Measurements from ENCODE around the gene EAF2. TPM values are rescaled to one million over a fixed set of nuclear protein-coding genes. Genes with fewer than 3 reads are reported as not detected.

EAF2 gene
- total RNA-seq (1 to 10 TPM; 4.4 to 7.1 (median 5.3) TPM), polyA plus RNA-seq (6.0 TPM)
- long read RNA-seq, donor 1, partial matches to known transcripts, result 1 of 6 reads
- long read RNA-seq, donor 1, other reads (novel, unspliced or antisense), result 4 of 6 reads
- long read RNA-seq, donor 2, partial matches to known transcripts, result 0 of 2 reads
- long read RNA-seq, donor 2, other reads (novel, unspliced or antisense), result 0 of 2 reads
- long read RNA-seq, donor 3, partial matches to known transcripts, result 0 of 3 reads
- long read RNA-seq, donor 3, other reads (novel, unspliced or antisense), result 3 of 3 reads
- long read RNA-seq, donor 4, partial matches to known transcripts, result 0 of 2 reads
- long read RNA-seq, donor 4, other reads (novel, unspliced or antisense), result 2 of 2 reads

- peak within 1 kb of the TSS; percentile 49 for H3K27ac ChIP-seq (ENCODE audit: low read length)
- H3K4me1 ChIP-seq (ENCODE audit: control insufficient read depth, insufficient read depth, low read length), result no peaks in the 10 kb centered on the region
- no peaks in the 10 kb centered on the region for H3K27me3 ChIP-seq (ENCODE audit: control insufficient read depth, insufficient read depth)
- intact Hi-C loops (cut with DNase I), result no loop called here
- under 1% methylated on average over 54 of the region's 54 CpGs for WGBS
- ATAC-seq (peak; percentile 100), DNase-seq (peak; percentile 95 to 99 (median 98))
- peak within 1 kb of the TSS; percentile 71 for H3K4me3 ChIP-seq (ENCODE audit: low read length)
- H3K9me3 ChIP-seq (ENCODE audit: control insufficient read depth, low read length), result no peaks in the 10 kb centered on the region
Measured at GRCh38 chr3:121834671-121835464, at the start of gene EAF2, which contains the start of gene IQCB1. Gene EAF2, plus strand, starts transcription at chr3:121835209. Its CDS starts 77 bp downstream, at chr3:121835286. Gene IQCB1, minus strand, starts transcription at chr3:121835060. Its CDS starts 6,100 bp downstream, at chr3:121828960.

GRCh38 chr3:121786485-121786884, 48.5 kb upstream of the EAF2 start:
- intact Hi-C loops (cut with DNase I), result no loop called here
- Histone ChIP-seq H3K27ac (ENCODE audit: low read length) (no peak overlapping the region), H3K9me3 (ENCODE audit: control insufficient read depth, low read length) (no peaks in the 10 kb centered on the region), H3K4me1 (ENCODE audit: control insufficient read depth, insufficient read depth, low read length) (no peaks in the 10 kb centered on the region), H3K27me3 (ENCODE audit: control insufficient read depth, insufficient read depth) (no peaks in the 10 kb centered on the region), H3K4me3 (ENCODE audit: low read length) (no peak overlapping the region)
- 30% methylated on average over 2 of the region's 2 CpGs for whole genome bisulfite sequencing
- ATAC-seq, result peak; percentile 64 to 79
- DNase-seq, result no peak

- no peak overlapping the region for H3K4me3 ChIP-seq (ENCODE audit: low read length)
- DNase-seq (no peak), ATAC-seq (no peak)
- no peaks in the 10 kb centered on the region for H3K27me3 ChIP-seq (ENCODE audit: control insufficient read depth, insufficient read depth)
- no peaks in the 10 kb centered on the region for H3K9me3 ChIP-seq (ENCODE audit: control insufficient read depth, low read length)
- no peak overlapping the region for H3K27ac ChIP-seq (ENCODE audit: low read length)
- H3K4me1 ChIP-seq (ENCODE audit: control insufficient read depth, insufficient read depth, low read length), result no peaks in the 10 kb centered on the region
- intact Hi-C loops (cut with DNase I), result no loop called here
- WGBS, result 89% methylated on average over 3 of the region's 3 CpGs
Measured at GRCh38 chr3:121793078-121793477, 41.9 kb upstream of the EAF2 start.

- no peak overlapping the region for H3K4me3 ChIP-seq (ENCODE audit: low read length)
- H3K9me3 ChIP-seq (ENCODE audit: control insufficient read depth, low read length), result no peaks in the 10 kb centered on the region
- no peaks in the 10 kb centered on the region for H3K4me1 ChIP-seq (ENCODE audit: control insufficient read depth, insufficient read depth, low read length)
- DNase-seq, result no peak
- 86% methylated on average over 2 of the region's 2 CpGs for WGBS
- intact Hi-C loops (cut with DNase I), result no loop called here
- ATAC-seq, result no peak
- H3K27me3 ChIP-seq (ENCODE audit: control insufficient read depth, insufficient read depth), result no peaks in the 10 kb centered on the region
- H3K27ac ChIP-seq (ENCODE audit: low read length), result no peak overlapping the region
Measured at GRCh38 chr3:121794264-121794983, 40.6 kb upstream of the EAF2 start.

- intact Hi-C loops (cut with DNase I), result no loop called here
- ATAC-seq (no peak), DNase-seq (no peak)
- 40% methylated on average over 1 of the region's 1 CpG for WGBS
- Histone ChIP-seq H3K9me3 (ENCODE audit: control insufficient read depth, low read length) (no peaks in the 10 kb centered on the region), H3K4me3 (ENCODE audit: low read length) (no peak overlapping the region), H3K4me1 (ENCODE audit: control insufficient read depth, insufficient read depth, low read length) (no peaks in the 10 kb centered on the region), H3K27me3 (ENCODE audit: control insufficient read depth, insufficient read depth) (no peaks in the 10 kb centered on the region), H3K27ac (ENCODE audit: low read length) (no peak overlapping the region)
Measured at GRCh38 chr3:121796970-121797369, 38.0 kb upstream of the EAF2 start.

GRCh38 chr3:121800906-121801305, 34.1 kb upstream of the EAF2 start:
- H3K27ac ChIP-seq (ENCODE audit: low read length), result no peak overlapping the region
- ATAC-seq, result no peak
- H3K27me3 ChIP-seq (ENCODE audit: control insufficient read depth, insufficient read depth), result no peaks in the 10 kb centered on the region
- DNase-seq, result no peak
- H3K9me3 ChIP-seq (ENCODE audit: control insufficient read depth, low read length), result no peaks in the 10 kb centered on the region
- no peak overlapping the region for H3K4me3 ChIP-seq (ENCODE audit: low read length)
- intact Hi-C loops (cut with DNase I), result no loop called here
- H3K4me1 ChIP-seq (ENCODE audit: control insufficient read depth, insufficient read depth, low read length), result no peaks in the 10 kb centered on the region

GRCh38 chr3:121803771-121804320, 31.2 kb upstream of the EAF2 start:
- Histone ChIP-seq H3K27ac (ENCODE audit: low read length) (no peak overlapping the region), H3K4me1 (ENCODE audit: control insufficient read depth, insufficient read depth, low read length) (no peaks in the 10 kb centered on the region), H3K4me3 (ENCODE audit: low read length) (no peak overlapping the region), H3K27me3 (ENCODE audit: control insufficient read depth, insufficient read depth) (no peaks in the 10 kb centered on the region), H3K9me3 (ENCODE audit: control insufficient read depth, low read length) (no peaks in the 10 kb centered on the region)
- intact Hi-C loops (cut with DNase I), result no loop called here
- no peak for DNase-seq
- ATAC-seq, result no peak
- 94% methylated on average over 2 of the region's 2 CpGs for WGBS

GRCh38 chr3:121809249-121809648, 25.8 kb upstream of the EAF2 start:
- no peaks in the 10 kb centered on the region for H3K27me3 ChIP-seq (ENCODE audit: control insufficient read depth, insufficient read depth)
- no peak overlapping the region for H3K4me3 ChIP-seq (ENCODE audit: low read length)
- intact Hi-C loops (cut with DNase I), result no loop called here
- no peaks in the 10 kb centered on the region for H3K9me3 ChIP-seq (ENCODE audit: control insufficient read depth, low read length)
- ATAC-seq (no peak), DNase-seq (no peak)
- 47% methylated on average over 1 of the region's 1 CpG for WGBS
- H3K27ac ChIP-seq (ENCODE audit: low read length), result no peak overlapping the region
- H3K4me1 ChIP-seq (ENCODE audit: control insufficient read depth, insufficient read depth, low read length), result no peaks in the 10 kb centered on the region

GRCh38 chr3:121817753-121818152, 17.3 kb upstream of the EAF2 start:
- Histone ChIP-seq H3K27ac (ENCODE audit: low read length) (no peak overlapping the region), H3K9me3 (ENCODE audit: control insufficient read depth, low read length) (no peaks in the 10 kb centered on the region), H3K27me3 (ENCODE audit: control insufficient read depth, insufficient read depth) (no peaks in the 10 kb centered on the region), H3K4me3 (ENCODE audit: low read length) (no peak overlapping the region), H3K4me1 (ENCODE audit: control insufficient read depth, insufficient read depth, low read length) (no peaks in the 10 kb centered on the region)
- ATAC-seq, result no peak
- no peak for DNase-seq
- intact Hi-C loops (cut with DNase I), result no loop called here

- Histone ChIP-seq H3K27me3 (ENCODE audit: control insufficient read depth, insufficient read depth) (no peaks in the 10 kb centered on the region), H3K4me3 (ENCODE audit: low read length) (no peak overlapping the region), H3K9me3 (ENCODE audit: control insufficient read depth, low read length) (no peaks in the 10 kb centered on the region), H3K27ac (ENCODE audit: low read length) (no peak overlapping the region), H3K4me1 (ENCODE audit: control insufficient read depth, insufficient read depth, low read length) (no peaks in the 10 kb centered on the region)
- no peak for ATAC-seq
- DNase-seq, result no peak
- intact Hi-C loops (cut with DNase I), result no loop called here
- WGBS, result 93% methylated on average over 2 of the region's 2 CpGs
Measured at GRCh38 chr3:121818578-121818977, 16.4 kb upstream of the EAF2 start.

GRCh38 chr3:121819236-121819635, 15.8 kb upstream of the EAF2 start:
- ATAC-seq, result no peak
- H3K27ac ChIP-seq (ENCODE audit: low read length), result no peak overlapping the region
- H3K4me3 ChIP-seq (ENCODE audit: low read length), result no peak overlapping the region
- no peak for DNase-seq
- WGBS, result 94% methylated on average over 3 of the region's 3 CpGs
- no peaks in the 10 kb centered on the region for H3K9me3 ChIP-seq (ENCODE audit: control insufficient read depth, low read length)
- H3K4me1 ChIP-seq (ENCODE audit: control insufficient read depth, insufficient read depth, low read length), result no peaks in the 10 kb centered on the region
- H3K27me3 ChIP-seq (ENCODE audit: control insufficient read depth, insufficient read depth), result no peaks in the 10 kb centered on the region
- intact Hi-C loops (cut with DNase I), result no loop called here

Data from right cardiac atrium (tissue), 5 donors.